ENCODE results near the gene CPNE2.

The CPNE2 gene

DNA sequence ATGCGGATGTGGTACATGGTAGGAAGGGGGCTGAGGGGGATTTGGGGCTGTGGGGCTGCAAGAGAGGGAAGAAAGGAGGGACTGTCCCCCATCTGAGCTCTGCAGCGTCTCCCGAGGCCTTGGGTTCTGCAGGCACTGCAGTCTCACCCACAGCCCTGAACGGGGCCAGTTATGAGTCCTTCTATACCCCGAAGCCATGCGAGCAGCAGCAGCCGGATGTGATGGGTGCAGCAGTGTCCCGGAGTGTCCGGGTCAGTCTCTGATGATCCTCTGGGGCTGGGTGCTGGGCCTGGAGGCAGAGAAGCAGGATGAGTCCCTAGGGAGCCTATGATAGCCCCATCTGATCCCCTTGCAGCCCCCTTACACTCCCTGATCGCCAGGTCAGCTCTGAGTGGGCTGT is 41.5 kb downstream of the CPNE2 start:
- no peak for DNase-seq
- Histone ChIP-seq H3K4me1 (no peaks in the 10 kb centered on the region), H3K27me3 (no peaks in the 10 kb centered on the region), H3K9me3 (no peaks in the 10 kb centered on the region), H3K36me3 (peaks cover 0 to 41% (median 8%) of the 10 kb centered on the region in 3 donors), H3K4me3 (no peak overlapping the region), H3K27ac (no peak overlapping the region)
- TF ChIP-seq, protein P1, sequence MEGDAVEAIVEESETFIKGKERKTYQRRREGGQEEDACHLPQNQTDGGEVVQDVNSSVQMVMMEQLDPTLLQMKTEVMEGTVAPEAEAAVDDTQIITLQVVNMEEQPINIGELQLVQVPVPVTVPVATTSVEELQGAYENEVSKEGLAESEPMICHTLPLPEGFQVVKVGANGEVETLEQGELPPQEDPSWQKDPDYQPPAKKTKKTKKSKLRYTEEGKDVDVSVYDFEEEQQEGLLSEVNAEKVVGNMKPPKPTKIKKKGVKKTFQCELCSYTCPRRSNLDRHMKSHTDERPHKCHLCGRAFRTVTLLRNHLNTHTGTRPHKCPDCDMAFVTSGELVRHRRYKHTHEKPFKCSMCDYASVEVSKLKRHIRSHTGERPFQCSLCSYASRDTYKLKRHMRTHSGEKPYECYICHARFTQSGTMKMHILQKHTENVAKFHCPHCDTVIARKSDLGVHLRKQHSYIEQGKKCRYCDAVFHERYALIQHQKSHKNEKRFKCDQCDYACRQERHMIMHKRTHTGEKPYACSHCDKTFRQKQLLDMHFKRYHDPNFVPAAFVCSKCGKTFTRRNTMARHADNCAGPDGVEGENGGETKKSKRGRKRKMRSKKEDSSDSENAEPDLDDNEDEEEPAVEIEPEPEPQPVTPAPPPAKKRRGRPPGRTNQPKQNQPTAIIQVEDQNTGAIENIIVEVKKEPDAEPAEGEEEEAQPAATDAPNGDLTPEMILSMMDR (IDR thresholded peaks at IDR 0.05): no peak
- intact Hi-C loops (cut with DNase I; ENCODE audit: low total_unique reads): no loop called here

DNA sequence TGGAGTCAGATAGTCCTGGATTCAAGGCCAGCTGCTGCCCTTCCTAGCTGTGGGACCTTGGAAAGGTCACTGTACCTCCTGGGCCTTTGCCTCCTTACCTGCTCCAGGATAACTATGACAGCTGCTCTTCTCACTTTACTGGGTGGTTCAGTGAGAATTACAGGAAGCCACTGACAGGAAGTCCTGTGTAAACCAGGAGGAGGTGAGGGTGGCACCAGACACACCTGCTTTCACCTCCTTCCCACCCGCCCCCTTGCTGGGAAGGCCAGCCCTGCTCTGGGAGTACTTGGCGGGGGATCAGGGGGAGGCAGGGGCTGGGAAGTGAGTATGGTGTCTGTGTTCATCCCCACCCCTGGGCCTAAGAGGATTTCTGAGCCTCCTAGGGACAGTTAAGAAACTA is 42.6 kb downstream of the CPNE2 start:
- no peak overlapping the region for H3K27ac ChIP-seq
- H3K36me3 ChIP-seq: peaks cover 0 to 41% (median 6%) of the 10 kb centered on the region in 3 donors
- DNase-seq: no peak
- no peak overlapping the region for H3K4me3 ChIP-seq
- no peaks in the 10 kb centered on the region for H3K27me3 ChIP-seq
- no peaks in the 10 kb centered on the region for H3K9me3 ChIP-seq
- TF ChIP-seq, protein P1 (IDR thresholded peaks at IDR 0.05): no peak
- H3K4me1 ChIP-seq: peaks cover 0 to 9% (median 3%) of the 10 kb centered on the region in 4 donors
- intact Hi-C loops (cut with DNase I; ENCODE audit: low total_unique reads): no loop called here

DNA sequence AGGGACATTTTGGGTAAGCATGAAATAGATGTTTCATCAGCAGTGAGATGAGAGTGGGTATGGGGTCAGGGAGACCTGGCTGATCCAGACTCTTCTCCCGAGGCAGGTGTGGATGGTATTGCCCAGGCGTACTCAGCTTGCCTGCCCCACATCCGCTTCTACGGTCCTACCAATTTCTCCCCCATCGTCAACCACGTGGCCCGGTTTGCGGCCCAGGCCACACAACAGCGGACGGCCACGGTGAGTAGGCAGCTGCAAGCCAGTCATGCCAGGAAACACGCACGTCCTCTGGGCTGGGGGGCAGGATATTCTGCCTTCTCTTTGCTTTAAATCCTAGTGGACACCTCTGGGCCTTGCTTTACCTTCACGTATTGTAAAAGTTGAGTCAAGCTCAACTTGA is 44.7 kb downstream of the CPNE2 start:
- TF ChIP-seq, protein P1 (IDR thresholded peaks at IDR 0.05): no peak
- H3K4me1 ChIP-seq: peaks cover 0 to 14% (median 5%) of the 10 kb centered on the region in 4 donors
- no peaks in the 10 kb centered on the region for H3K9me3 ChIP-seq
- no peaks in the 10 kb centered on the region for H3K27me3 ChIP-seq
- no peak overlapping the region for H3K27ac ChIP-seq
- H3K36me3 ChIP-seq: peaks cover 0 to 26% (median 6%) of the 10 kb centered on the region in 3 donors
- H3K4me3 ChIP-seq: no peak overlapping the region
- no peak for DNase-seq
- intact Hi-C loops (cut with DNase I; ENCODE audit: low total_unique reads): no loop called here

DNA sequence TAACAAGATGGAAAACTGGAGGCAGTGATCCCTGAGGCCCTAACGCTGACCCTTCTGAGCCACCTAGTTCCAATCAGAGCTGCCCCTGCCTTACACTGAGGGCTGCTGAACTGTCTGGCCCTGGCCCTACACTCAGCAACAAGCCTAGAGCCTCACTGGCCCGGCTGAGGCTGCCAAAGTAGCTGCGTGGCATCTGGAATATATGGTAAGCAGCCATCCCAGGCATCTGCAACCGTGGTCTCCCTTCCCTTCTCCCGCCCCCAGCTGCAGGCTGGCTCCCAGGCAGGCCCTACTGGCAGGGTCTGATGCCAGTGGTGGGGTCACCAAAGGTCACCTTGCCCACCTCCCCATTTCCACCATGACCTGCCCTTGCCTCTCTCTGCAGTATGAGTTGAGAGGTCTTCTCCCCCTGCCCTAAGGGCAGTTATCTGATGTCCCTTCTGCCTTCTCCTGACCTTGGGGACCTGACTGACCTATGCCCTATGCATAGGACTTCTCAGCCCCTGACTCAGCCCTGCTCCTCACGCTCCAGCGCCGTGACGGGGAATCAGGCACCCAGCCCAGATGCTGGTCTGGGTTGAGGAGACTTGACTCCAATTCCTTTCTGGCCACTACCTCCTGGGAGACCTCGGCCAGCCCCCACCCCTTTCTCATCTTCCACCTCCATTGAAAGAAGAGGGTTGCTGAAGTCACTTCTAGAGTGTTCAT is 45.3 kb downstream of the CPNE2 start:
- Histone ChIP-seq H3K36me3 (peaks cover 0 to 29% (median 6%) of the 10 kb centered on the region in 3 donors), H3K27ac (no peak overlapping the region)
- intact Hi-C loops (cut with DNase I; ENCODE audit: low total_unique reads): no loop called here

DNA sequence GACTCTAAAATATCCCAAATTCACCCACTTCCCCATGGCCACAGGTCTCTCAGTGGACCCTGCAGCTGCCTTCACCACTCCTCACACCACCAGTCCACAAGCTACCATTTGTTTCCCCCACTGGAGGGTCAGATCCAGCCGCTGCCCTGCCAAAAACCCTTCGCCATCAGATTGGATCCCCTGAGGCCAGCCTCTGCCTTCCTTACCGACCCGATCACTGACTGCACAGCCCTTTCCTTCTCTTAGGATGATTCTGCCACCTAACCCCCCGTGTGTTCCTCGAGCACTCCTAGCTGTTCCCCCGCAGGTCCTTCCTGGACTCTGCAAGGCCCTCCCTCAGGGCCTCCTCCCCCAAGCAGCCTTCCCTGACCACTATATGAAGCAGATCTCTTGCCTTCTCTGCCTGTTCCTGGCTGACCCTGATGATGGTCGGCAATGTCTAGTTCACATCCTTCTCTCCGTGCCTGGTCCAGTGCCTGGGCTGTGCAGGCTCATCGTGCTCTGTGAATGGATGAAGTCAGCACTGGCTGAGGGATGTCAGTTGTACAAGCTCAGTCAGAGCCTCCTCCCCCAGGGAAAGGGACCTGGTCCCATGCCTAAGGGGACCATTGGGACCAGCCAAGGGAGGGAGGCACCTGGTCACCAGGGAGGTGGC is 46.0 kb downstream of the CPNE2 start:
- no peaks in the 10 kb centered on the region for H3K27me3 ChIP-seq
- H3K4me1 ChIP-seq: peaks cover 0 to 14% (median 5%) of the 10 kb centered on the region in 4 donors
- TF ChIP-seq, protein P1 (IDR thresholded peaks at IDR 0.05): no peak
- H3K27ac ChIP-seq: no peak overlapping the region
- DNase-seq: peak in 1 of 2 donors; percentile 46
- intact Hi-C loops (cut with DNase I; ENCODE audit: low total_unique reads): no loop called here
- no peak overlapping the region for H3K4me3 ChIP-seq
- H3K36me3 ChIP-seq: peaks cover 0 to 29% (median 6%) of the 10 kb centered on the region in 3 donors
- no peaks in the 10 kb centered on the region for H3K9me3 ChIP-seq

More for the DNA sequence above, 45.3 kb downstream of the CPNE2 start:
- no peaks in the 10 kb centered on the region for H3K27me3 ChIP-seq
- TF ChIP-seq, protein P1 (IDR thresholded peaks at IDR 0.05): no peak
- H3K4me3 ChIP-seq: no peak overlapping the region
- H3K4me1 ChIP-seq: peaks cover 0 to 14% (median 5%) of the 10 kb centered on the region in 4 donors
- DNase-seq: no peak
- H3K9me3 ChIP-seq: no peaks in the 10 kb centered on the region

Data from tibial artery (tissue), 4 donors.